Measurements from ENCODE around the gene KIAA0513. TPM values are rescaled to one million over a fixed set of nuclear protein-coding genes. Genes with fewer than 3 reads are reported as not detected.

Gene KIAA0513
- total and polyA plus RNA-seq, 10 donors, result 1.7 to 30.0 (median 21.9) TPM

DNA sequence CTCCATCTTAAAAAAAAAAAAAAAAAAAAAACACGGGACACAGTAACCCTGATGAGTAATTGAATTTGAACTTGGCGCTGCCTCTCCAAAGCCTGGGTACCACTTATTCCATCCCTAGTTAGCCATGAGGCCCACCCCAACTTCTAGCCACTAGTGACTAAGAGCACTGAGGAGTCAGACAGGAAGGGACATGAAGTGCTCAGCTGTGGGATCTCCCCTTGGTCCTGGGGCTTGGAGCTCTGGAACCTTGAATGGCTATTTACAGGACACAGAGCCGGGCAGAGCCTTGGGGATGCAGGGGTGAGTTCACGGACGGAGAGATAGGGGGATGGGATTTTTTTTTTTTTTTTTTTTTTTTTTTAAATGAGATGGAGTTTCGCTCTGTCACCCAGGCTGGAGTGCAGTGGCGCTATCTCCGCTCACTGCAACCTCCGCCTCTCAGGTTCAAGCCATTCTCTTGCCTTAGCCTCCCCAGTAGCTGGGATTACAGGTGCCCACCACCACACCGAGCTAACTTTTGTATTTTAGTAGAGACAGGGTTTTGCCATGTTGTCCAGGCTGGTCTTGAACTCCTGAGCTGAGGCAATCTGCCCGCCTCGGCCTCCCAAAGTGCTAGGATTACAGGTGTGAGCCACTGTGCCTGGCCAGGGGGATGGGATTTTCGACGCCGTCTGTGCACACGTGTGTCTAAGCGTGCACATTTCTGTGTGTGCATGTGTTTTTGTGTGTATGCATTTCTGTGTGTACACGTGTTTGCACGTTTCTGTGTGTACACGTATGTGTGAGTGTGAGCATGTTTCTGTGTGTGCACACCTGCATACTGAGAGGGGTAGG is 105.1 kb downstream of the KIAA0513 start:
- intact Hi-C loops (cut with DNase I; ENCODE audit: low total_unique reads), result no loop called here
- no peak overlapping the region for H3K4me3 ChIP-seq
- peaks cover 10 to 93% (median 55%) of the 10 kb centered on the region in 6 donors for H3K4me1 ChIP-seq
- TF ChIP-seq POLR2AphosphoS5 (IDR thresholded peaks at IDR 0.05), result no peak
- TF ChIP-seq, protein P1, sequence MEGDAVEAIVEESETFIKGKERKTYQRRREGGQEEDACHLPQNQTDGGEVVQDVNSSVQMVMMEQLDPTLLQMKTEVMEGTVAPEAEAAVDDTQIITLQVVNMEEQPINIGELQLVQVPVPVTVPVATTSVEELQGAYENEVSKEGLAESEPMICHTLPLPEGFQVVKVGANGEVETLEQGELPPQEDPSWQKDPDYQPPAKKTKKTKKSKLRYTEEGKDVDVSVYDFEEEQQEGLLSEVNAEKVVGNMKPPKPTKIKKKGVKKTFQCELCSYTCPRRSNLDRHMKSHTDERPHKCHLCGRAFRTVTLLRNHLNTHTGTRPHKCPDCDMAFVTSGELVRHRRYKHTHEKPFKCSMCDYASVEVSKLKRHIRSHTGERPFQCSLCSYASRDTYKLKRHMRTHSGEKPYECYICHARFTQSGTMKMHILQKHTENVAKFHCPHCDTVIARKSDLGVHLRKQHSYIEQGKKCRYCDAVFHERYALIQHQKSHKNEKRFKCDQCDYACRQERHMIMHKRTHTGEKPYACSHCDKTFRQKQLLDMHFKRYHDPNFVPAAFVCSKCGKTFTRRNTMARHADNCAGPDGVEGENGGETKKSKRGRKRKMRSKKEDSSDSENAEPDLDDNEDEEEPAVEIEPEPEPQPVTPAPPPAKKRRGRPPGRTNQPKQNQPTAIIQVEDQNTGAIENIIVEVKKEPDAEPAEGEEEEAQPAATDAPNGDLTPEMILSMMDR (IDR thresholded peaks at IDR 0.05 in 8 of 11, conservative IDR thresholded peaks at IDR 0.05 in 3 of 11), result no peak
- H3K9me3 ChIP-seq, result no peaks in the 10 kb centered on the region
- no peak overlapping the region for H3K27ac ChIP-seq
- no peak for DNase-seq
- no peaks in the 10 kb centered on the region for H3K36me3 ChIP-seq
- peaks cover 0 to 16% (median 5%) of the 10 kb centered on the region in 7 donors for H3K27me3 ChIP-seq (replicated peaks in 1 of 7)
- 89 to 95% (median 91%) methylated on average over 19 to 20 of the region's 20 CpGs for WGBS, 5 donors

DNA sequence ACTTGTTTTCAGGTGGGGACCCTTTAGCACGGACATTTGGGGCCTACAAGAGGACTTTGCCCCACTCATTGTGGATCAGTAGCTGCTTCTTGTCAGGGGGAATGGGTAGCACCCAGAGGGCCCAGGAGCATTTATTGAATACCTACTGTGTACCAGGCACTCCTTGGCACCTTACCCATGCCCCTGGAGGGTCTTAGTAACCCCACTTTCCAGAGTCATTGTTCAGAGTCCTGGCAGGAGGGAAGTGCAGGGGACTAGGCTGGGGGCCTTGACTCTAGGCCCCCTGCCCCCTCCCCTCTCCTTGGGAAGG is 105.7 kb downstream of the KIAA0513 start:
- intact Hi-C loops (cut with DNase I; ENCODE audit: low total_unique reads), result no loop called here
- no peak for DNase-seq
- no peaks in the 10 kb centered on the region for H3K36me3 ChIP-seq
- H3K4me1 ChIP-seq, result peaks cover 12 to 93% (median 58%) of the 10 kb centered on the region in 6 donors
- peaks cover 0 to 22% (median 5%) of the 10 kb centered on the region in 7 donors for H3K27me3 ChIP-seq (replicated peaks in 1 of 7)
- no peak overlapping the region for H3K4me3 ChIP-seq
- H3K27ac ChIP-seq, result peak overlapping the region in 2 of 8 donors; percentile 90
- H3K9me3 ChIP-seq, result no peaks in the 10 kb centered on the region
- WGBS, 5 donors, result 80 to 100% (median 95%) methylated on average over 1 of the region's 1 CpG
- no peak for TF ChIP-seq POLR2A (IDR thresholded peaks at IDR 0.05)
- TF ChIP-seq, protein P1 (IDR thresholded peaks at IDR 0.05 in 8 of 11, conservative IDR thresholded peaks at IDR 0.05 in 3 of 11), result no peak
- no peak for TF ChIP-seq POLR2AphosphoS5 (IDR thresholded peaks at IDR 0.05)

DNA sequence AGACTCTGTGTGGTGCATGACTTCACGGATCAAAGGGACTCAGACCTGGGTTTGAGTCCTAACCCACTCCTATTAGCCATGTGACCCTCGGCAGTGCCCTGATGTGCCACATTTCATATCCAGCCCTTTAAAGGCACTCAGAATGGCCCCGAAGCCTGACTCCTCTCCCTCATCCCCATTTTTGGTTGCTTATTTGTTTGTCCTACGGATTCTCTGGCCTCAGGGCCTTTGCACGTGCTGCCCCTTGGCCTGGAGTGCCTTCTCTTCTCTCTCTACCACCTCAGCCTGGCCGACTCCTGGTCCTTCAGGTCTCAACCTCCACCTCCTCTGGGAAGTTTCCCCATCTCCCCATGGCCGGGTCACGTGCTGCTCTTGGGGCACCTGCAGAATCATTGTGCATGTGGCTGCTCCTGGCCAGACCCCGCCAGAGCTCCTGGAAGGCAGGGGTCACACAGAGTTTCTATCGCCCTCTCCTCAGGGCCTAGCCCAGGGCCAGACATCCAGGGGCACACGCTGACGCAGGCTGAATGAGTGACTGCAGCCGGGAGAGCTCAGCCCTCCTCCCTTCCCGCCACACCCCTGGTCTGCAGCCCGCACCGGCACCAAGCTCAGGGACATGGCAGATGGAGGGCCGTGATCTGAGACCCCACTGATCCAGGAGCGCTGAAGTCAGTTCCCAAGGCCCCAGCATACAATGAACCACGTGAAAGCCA is 106.6 kb downstream of the KIAA0513 start:
- WGBS, 5 donors, result 75 to 84% (median 78%) methylated on average over 16 to 19 of the region's 19 CpGs
- Histone ChIP-seq H3K4me1 (peaks cover 12 to 90% (median 62%) of the 10 kb centered on the region in 6 donors), H3K36me3 (no peaks in the 10 kb centered on the region), H3K4me3 (peak overlapping the region in 1 of 8 donors; percentile 65), H3K27me3 (replicated peaks in 1 of 7) (peaks cover 0 to 32% (median 5%) of the 10 kb centered on the region in 7 donors), H3K27ac (peak overlapping the region in 7 of 8 donors; percentile 43 to 91 (median 89)), H3K9me3 (no peaks in the 10 kb centered on the region)
- peak; percentile 86 for DNase-seq
- TF ChIP-seq POLR2AphosphoS5 (IDR thresholded peaks at IDR 0.05) (no peak), POLR2A (IDR thresholded peaks at IDR 0.05) (no peak)
- TF ChIP-seq, protein P1 (IDR thresholded peaks at IDR 0.05 in 8 of 11, conservative IDR thresholded peaks at IDR 0.05 in 3 of 11), result no peak
- intact Hi-C loops (cut with DNase I; ENCODE audit: low total_unique reads), result no loop called here

DNA sequence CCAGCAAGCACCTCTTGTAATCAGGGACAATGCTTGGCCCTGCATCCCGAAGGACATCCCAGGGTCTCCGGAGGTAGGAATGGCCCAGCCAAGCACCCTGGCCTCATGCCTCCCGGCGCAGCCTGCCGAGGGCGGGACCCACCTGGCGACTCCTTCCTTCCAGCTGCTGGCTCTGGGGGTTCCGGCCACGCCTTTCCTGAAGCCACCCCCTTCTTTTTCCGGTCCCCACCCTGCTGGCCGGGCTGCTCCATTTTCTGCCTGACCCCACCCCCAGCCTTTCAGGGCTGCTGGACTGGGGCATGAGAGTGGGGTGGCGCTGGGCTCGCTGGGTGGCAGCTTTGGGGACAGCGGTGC is 107.2 kb downstream of the KIAA0513 start:
- TF ChIP-seq, protein P1 (IDR thresholded peaks at IDR 0.05 in 8 of 11, conservative IDR thresholded peaks at IDR 0.05 in 3 of 11), result peak in 1 of 11 experiments; percentile 9
- TF ChIP-seq POLR2AphosphoS5 (IDR thresholded peaks at IDR 0.05) (peak; percentile 66 to 88 (median 85)), POLR2A (IDR thresholded peaks at IDR 0.05) (no peak)
- intact Hi-C loops (cut with DNase I; ENCODE audit: low total_unique reads), result no loop called here
- H3K4me3 ChIP-seq, result peak overlapping the region in 2 of 8 donors; percentile 6 to 65
- H3K27ac ChIP-seq, result peak overlapping the region; percentile 40 to 91 (median 88)
- WGBS, 5 donors, result 38 to 52% (median 44%) methylated on average over 8 to 14 of the region's 14 CpGs
- no peaks in the 10 kb centered on the region for H3K36me3 ChIP-seq
- DNase-seq, result peak; percentile 82
- H3K4me1 ChIP-seq, result peaks cover 12 to 84% (median 60%) of the 10 kb centered on the region in 6 donors
- no peaks in the 10 kb centered on the region for H3K9me3 ChIP-seq
- H3K27me3 ChIP-seq (replicated peaks in 1 of 7), result peaks cover 0 to 36% (median 5%) of the 10 kb centered on the region in 7 donors

Data from spleen (tissue), 11 donors.